GM12878 (cell line): ENCODE data around the gene AMPD3. TPM values are rescaled to one million over a fixed set of nuclear protein-coding genes. Genes with fewer than 3 reads are reported as not detected.

Experiments used
- ATAC-seq: fragments of 200-7000 bp; cut with Tn5 transposase; 3 replicates; pipeline ENCODE4 v1.9.1; 2020; ENCODE audit warnings: mild to moderate bottlenecking, moderate library complexity
- BruUV-seq: library from RNA; stranded (reverse); fragments of 400-500 nt; replicated peaks from 2 replicates; lab custom pipeline; 2021; lab: Mats Ljungman, UMichigan
- CTCF ChIA-PET: fragments of 300-600 bp; sonication (Branson Sonifier 250); formaldehyde crosslinking; extraction: SDS; loops from one replicate; lab custom pipeline; 2021; ENCODE audit warnings: inconsistent platforms; lab: Yijun Ruan, JAX
- POLR2A ChIA-PET: fragments of 350-600 bp; formaldehyde crosslinking; extraction: SDS; loops from one replicate; lab custom pipeline; 2021; ENCODE audit warnings: inconsistent platforms; lab: Charles Lee
- RAD21 ChIA-PET: fragments of 300-600 bp; sonication (Branson Sonifier 250); formaldehyde crosslinking; loops from one replicate; lab custom pipeline; 2023; ENCODE audit warnings: antibody characterized with exemption; ENCODE audit not compliant: unreplicated experiment; lab: Charles Lee
- SMC1A ChIA-PET: fragments of 300-600 bp; sonication (Branson Sonifier 250); formaldehyde crosslinking; loops from one replicate; lab custom pipeline; 2023; ENCODE audit not compliant: unreplicated experiment, uncharacterized antibody; lab: Charles Lee
- DNase-seq: peaks from one replicate; pipeline ENCODE4 v3.0.0-alpha.2; 2011; ENCODE audit warnings: low read depth, low spot score
- FAIRE-seq: peaks from 3 replicates; lab custom pipeline; 2011; peaks lifted over from hg19 to GRCh38; lab: Jason Lieb, UNC
- H2AFZ ChIP-seq: 2 replicates; pipeline ENCODE4 v1.6.0; 2011; ENCODE audit warnings: low read depth, low read length, control low read depth; ENCODE audit not compliant: control insufficient read depth
- H3K27ac ChIP-seq: 2 replicates; pipeline ENCODE4 v1.5.1; 2011; ENCODE audit warnings: control low read depth; ENCODE audit not compliant: control insufficient read depth, insufficient read depth
- H3K27me3 ChIP-seq, 2 experiments: replicated peaks in 1 of 2; 2 replicates each; pipeline versions ENCODE4 v1.6.0 to v1.6.1; 2011; ENCODE audit warnings: low read length in 1 of 2; ENCODE audit not compliant: control insufficient read depth in 2 of 2, insufficient read depth in 2 of 2
- H3K36me3 ChIP-seq, 2 experiments: 2 replicates each; pipeline ENCODE4 v1.5.1; 2011; ENCODE audit warnings: low read length in 1 of 2; ENCODE audit not compliant: control insufficient read depth in 2 of 2, insufficient read depth in 2 of 2
- H3K4me1 ChIP-seq: 2 replicates; pipeline ENCODE4 v1.6.1; 2011; ENCODE audit warnings: mild to moderate bottlenecking, low read length, moderate library complexity, mixed read lengths; ENCODE audit not compliant: control insufficient read depth, insufficient read depth
- H3K4me2 ChIP-seq: 2 replicates; pipeline ENCODE4 v1.6.0; 2011; ENCODE audit warnings: control low read depth; ENCODE audit not compliant: control insufficient read depth, insufficient read depth
- H3K4me3 ChIP-seq: fragments of 200-600 bp; sonication (generic); 2 replicates; pipeline ENCODE4 v1.5.1; 2016
- H3K79me2 ChIP-seq: 2 replicates; pipeline ENCODE4 v1.6.0; 2011; ENCODE audit warnings: low read length; ENCODE audit not compliant: control insufficient read depth, insufficient read depth
- H3K9ac ChIP-seq: 2 replicates; pipeline ENCODE4 v1.8.0; 2011; ENCODE audit warnings: low read length, control low read depth, mixed read lengths; ENCODE audit not compliant: control insufficient read depth, insufficient read depth
- H3K9me3 ChIP-seq: replicated peaks from 3 replicates; pipeline ENCODE4 v1.5.1; 2011; ENCODE audit warnings: mild to moderate bottlenecking, low read length; ENCODE audit not compliant: control insufficient read depth, insufficient read depth
- H4K20me1 ChIP-seq: 2 replicates; pipeline ENCODE4 v1.6.0; 2011; ENCODE audit not compliant: control insufficient read depth, insufficient read depth
- BACH1 ChIP-seq: fragments of 450-650 bp; IDR thresholded peaks from 2 replicates; pipeline ENCODE4 v1.6.1; 2017; ENCODE audit warnings: mild to moderate bottlenecking, borderline replicate concordance
- GATAD2B ChIP-seq: fragments of 450-650 bp; conservative IDR thresholded peaks from 2 replicates; pipeline ENCODE4 v1.6.1; 2017; ENCODE audit warnings: low read depth, mild to moderate bottlenecking, moderate library complexity
- MYB ChIP-seq: fragments of 150-350 bp; IDR thresholded peaks from 2 replicates; pipeline ENCODE4 v1.6.1; 2014; ENCODE audit warnings: mild to moderate bottlenecking, low read depth, low read length, borderline replicate concordance
- NRF1 ChIP-seq: conservative IDR thresholded peaks from 2 replicates; pipeline ENCODE4 v1.6.1; 2011; ENCODE audit warnings: mild to moderate bottlenecking, low read depth, low read length, improper control_type of control experiment
- RAD21 ChIP-seq: IDR thresholded peaks from 2 replicates; pipeline ENCODE4 v1.6.1; 2011; ENCODE audit warnings: mild to moderate bottlenecking, low read depth, low read length, moderate library complexity; ENCODE audit not compliant: insufficient read depth
- SUZ12 ChIP-seq: fragments of 200-600 bp; sonication (generic); IDR thresholded peaks from one replicate; pipeline ENCODE4 v1.6.1; 2018; ENCODE audit warnings: antibody characterized with exemption, mild to moderate bottlenecking; ENCODE audit not compliant: unreplicated experiment
- YY1 ChIP-seq: IDR thresholded peaks from 2 replicates; pipeline ENCODE4 v1.6.1; 2011; ENCODE audit warnings: low read depth, mild to moderate bottlenecking, low read length
- WGBS: methylation state at CpG from one replicate; pipeline ENCODE4 v1.1.6; 2016; ENCODE audit warnings: low lambda C conversion rate; ENCODE audit not compliant: insufficient replicate concordance, insufficient coverage; ENCODE audit errors: missing lambda C conversion rate; 5-methylcytosine and 5-hydroxymethylcytosine counted together
- in situ Hi-C: fragments of 300-500 bp; cut with MboI; formaldehyde crosslinking; loops from 9 replicates; pipeline ENCODE4 v1.14.3; 2018; ENCODE audit warnings: mixed read lengths
- intact Hi-C: fragments of 100-400 bp; cut with micrococcal nuclease; formaldehyde crosslinking; loops from one replicate; pipeline ENCODE4 v1.14.2; 2022; ENCODE audit not compliant: unreplicated experiment
- polyA plus RNA-seq, 11 experiments: library from polyadenylated mRNA; depleted of rRNA in 4 of 11; unstranded in 6 of 11; stranded (reverse) in 5 of 11; fragments of >200 nt; fragmentation: Nextera tagmentation in 4 of 11; fragmentation: Illumina TruSeq in 1 of 11; extraction: Ambion mirVana in 4 of 11; extraction: Trizol in 1 of 11; gene quantifications; 1 replicate in 1 of 11; 2 replicates in 10 of 11; pipeline versions ENCODE4 v1.2.1 to v1.2.3, GENCODE V29; 2011 to 2016; ENCODE audit warnings: inconsistent platforms in 2 of 11, missing spikeins in 2 of 11, low read depth in 1 of 11
- total RNA-seq, 4 experiments: library from RNA; depleted of rRNA in 3 of 4; stranded (reverse); fragments of >200 nt in 3 of 4; fragmentation: Illumina TruSeq in 1 of 4; extraction: Trizol in 1 of 4; gene quantifications; 2 replicates each; pipeline versions ENCODE4 v1.2.1 to v1.2.3, GENCODE V29; 2013 to 2021
- TF ChIP-seq, protein P1 (sequence below): fragments of 450-650 bp; conservative IDR thresholded peaks from 2 replicates; pipeline ENCODE4 v1.6.1; 2017; ENCODE audit warnings: mild to moderate bottlenecking, moderate library complexity
- TF ChIP-seq, protein P2 (sequence below): fragments of 450-650 bp; IDR thresholded peaks from 2 replicates; pipeline ENCODE4 v1.6.1; 2017; ENCODE audit warnings: antibody characterized with exemption, mild to moderate bottlenecking, moderate library complexity
- TF ChIP-seq, protein P3 (sequence below): fragments of 450-650 bp; IDR thresholded peaks from 2 replicates; pipeline ENCODE4 v1.6.1; 2014; ENCODE audit warnings: mild to moderate bottlenecking

AMPD3 gene
- total and polyA plus RNA-seq, 10 of the 15 experiments (the other 5 are each of a cell fraction or from before 2014, with no cell fraction given) = 5.6 to 28.6 (median 15.9) TPM

DNA sequence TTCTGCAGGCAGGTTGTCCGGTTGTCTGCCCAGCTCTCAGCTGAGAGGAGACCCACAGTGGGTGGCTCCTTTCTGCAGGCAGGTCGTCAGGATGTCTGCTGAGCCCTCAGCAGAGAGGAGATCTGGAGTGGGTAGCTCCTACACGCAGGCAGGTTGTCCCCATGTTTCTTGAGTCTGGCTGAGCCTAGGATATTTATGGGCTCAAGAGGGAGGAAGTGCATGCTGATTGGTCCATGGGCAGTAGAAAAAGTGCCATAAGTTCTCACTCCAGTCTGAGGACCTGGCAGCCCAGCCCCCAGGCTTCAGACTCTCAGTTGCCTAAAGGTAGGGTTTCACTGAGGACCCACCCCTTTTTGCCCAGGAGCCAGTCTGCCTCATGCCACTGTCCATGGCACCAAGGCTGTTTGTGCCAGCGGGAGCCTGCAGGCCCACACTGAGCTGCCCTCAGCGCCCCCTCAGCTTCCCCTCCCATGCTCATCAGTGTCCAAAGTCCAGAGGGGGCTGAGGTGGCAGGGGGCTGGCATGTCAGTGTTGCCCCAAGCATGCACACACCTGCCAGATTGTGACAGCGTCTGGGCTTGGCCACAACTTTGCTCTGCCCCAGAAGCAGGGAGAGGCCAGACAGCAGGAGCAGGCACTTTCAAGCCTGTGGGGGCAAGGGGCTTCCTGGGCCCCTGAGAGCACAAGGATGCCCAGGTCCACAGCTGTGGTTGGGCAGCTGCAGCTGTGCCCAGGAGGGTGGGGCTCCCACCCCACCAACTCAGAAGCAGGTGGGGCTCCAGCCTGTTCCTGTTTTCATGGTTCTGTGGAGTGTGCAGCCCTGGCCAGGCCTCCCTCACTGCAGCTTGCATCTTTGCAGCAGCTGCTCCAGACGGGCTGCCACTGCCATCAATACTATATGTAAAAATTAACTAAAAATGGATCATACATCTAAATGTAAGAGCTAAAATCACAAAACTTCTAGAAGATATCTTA lies 89.7 kb downstream of the AMPD3 start:
- FAIRE-seq (no peak), DNase-seq (no peak), ATAC-seq (no peak)
- POLR2A ChIA-PET = no interaction called here
- Histone ChIP-seq H3K79me2 (no peaks in the 10 kb centered on the region), H4K20me1 (no peaks in the 10 kb centered on the region), H3K27ac (no peak overlapping the region), H3K4me1 (peaks cover 5% of the 10 kb centered on the region), H3K4me3 (no peak overlapping the region), H3K36me3 (no peaks in the 10 kb centered on the region), H3K9me3 (no peaks in the 10 kb centered on the region; the same call in 2 of the 3 replicates), H2AFZ (no peak overlapping the region), H3K27me3 (peaks cover 0 to 9% of the 10 kb centered on the region in 2 experiments; a peak in 2 of 4 replicates), H3K4me2 (no peak overlapping the region), H3K9ac (no peak overlapping the region)
- SMC1A ChIA-PET = interaction anchor here (1.2 to 4.9 kb wide), 2 partner anchors 14 to 131 kb away, joined by 3 to 25 read pairs; no protein-coding TSS in a partner anchor
- WGBS = 14% methylated on average over 7 of the region's 7 CpGs
- in situ Hi-C loops = no loop called here
- RAD21 ChIA-PET = no interaction called here
- CTCF ChIA-PET = interaction anchor here (0.6 kb wide), 1 partner anchor 1232 kb away, joined by 4 read pairs; no protein-coding TSS in a partner anchor
- intact Hi-C loops = loop anchor here (5.0 kb wide), 1 partner anchor 87 kb away; the partner anchor contains the start of gene AMPD3
- BruUV-seq = no TSS peak
- TF ChIP-seq, protein P1, sequence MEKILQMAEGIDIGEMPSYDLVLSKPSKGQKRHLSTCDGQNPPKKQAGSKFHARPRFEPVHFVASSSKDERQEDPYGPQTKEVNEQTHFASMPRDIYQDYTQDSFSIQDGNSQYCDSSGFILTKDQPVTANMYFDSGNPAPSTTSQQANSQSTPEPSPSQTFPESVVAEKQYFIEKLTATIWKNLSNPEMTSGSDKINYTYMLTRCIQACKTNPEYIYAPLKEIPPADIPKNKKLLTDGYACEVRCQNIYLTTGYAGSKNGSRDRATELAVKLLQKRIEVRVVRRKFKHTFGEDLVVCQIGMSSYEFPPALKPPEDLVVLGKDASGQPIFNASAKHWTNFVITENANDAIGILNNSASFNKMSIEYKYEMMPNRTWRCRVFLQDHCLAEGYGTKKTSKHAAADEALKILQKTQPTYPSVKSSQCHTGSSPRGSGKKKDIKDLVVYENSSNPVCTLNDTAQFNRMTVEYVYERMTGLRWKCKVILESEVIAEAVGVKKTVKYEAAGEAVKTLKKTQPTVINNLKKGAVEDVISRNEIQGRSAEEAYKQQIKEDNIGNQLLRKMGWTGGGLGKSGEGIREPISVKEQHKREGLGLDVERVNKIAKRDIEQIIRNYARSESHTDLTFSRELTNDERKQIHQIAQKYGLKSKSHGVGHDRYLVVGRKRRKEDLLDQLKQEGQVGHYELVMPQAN = no peak
- TF ChIP-seq YY1 = no peak
- no peak for TF ChIP-seq MYB
- TF ChIP-seq, protein P2, sequence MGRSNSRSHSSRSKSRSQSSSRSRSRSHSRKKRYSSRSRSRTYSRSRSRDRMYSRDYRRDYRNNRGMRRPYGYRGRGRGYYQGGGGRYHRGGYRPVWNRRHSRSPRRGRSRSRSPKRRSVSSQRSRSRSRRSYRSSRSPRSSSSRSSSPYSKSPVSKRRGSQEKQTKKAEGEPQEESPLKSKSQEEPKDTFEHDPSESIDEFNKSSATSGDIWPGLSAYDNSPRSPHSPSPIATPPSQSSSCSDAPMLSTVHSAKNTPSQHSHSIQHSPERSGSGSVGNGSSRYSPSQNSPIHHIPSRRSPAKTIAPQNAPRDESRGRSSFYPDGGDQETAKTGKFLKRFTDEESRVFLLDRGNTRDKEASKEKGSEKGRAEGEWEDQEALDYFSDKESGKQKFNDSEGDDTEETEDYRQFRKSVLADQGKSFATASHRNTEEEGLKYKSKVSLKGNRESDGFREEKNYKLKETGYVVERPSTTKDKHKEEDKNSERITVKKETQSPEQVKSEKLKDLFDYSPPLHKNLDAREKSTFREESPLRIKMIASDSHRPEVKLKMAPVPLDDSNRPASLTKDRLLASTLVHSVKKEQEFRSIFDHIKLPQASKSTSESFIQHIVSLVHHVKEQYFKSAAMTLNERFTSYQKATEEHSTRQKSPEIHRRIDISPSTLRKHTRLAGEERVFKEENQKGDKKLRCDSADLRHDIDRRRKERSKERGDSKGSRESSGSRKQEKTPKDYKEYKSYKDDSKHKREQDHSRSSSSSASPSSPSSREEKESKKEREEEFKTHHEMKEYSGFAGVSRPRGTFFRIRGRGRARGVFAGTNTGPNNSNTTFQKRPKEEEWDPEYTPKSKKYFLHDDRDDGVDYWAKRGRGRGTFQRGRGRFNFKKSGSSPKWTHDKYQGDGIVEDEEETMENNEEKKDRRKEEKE = no peak
- TF ChIP-seq NRF1 = no peak
- no peak for TF ChIP-seq RAD21
- TF ChIP-seq SUZ12 = no peak
- TF ChIP-seq, protein P3, sequence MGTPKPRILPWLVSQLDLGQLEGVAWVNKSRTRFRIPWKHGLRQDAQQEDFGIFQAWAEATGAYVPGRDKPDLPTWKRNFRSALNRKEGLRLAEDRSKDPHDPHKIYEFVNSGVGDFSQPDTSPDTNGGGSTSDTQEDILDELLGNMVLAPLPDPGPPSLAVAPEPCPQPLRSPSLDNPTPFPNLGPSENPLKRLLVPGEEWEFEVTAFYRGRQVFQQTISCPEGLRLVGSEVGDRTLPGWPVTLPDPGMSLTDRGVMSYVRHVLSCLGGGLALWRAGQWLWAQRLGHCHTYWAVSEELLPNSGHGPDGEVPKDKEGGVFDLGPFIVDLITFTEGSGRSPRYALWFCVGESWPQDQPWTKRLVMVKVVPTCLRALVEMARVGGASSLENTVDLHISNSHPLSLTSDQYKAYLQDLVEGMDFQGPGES = no peak
- TF ChIP-seq GATAD2B = no peak
- no peak for TF ChIP-seq BACH1
